H7 (cell line): Measurements from ENCODE around the gene UBA52. TPM values are rescaled to one million over a fixed set of nuclear protein-coding genes. Genes with fewer than 3 reads are reported as not detected.
"Not testable (repeated sequence)": the region's sequence is repeated elsewhere in the genome, so short reads cannot be mapped to it uniquely, and the experiment has no call there.

Source experiments
- DNase-seq: peaks from one replicate; pipeline ENCODE4 v3.0.0; 2012
- H3K27me3 ChIP-seq: 2 replicates; pipeline ENCODE4 v1.6.0; 2011; ENCODE audit warnings: mild to moderate bottlenecking, low read length; ENCODE audit not compliant: control insufficient read depth, insufficient read depth
- H3K36me3 ChIP-seq: replicated peaks from 2 replicates; pipeline ENCODE4 v1.5.1; 2011; ENCODE audit warnings: low read length; ENCODE audit not compliant: control insufficient read depth, insufficient read depth
- H3K4me3 ChIP-seq: 2 replicates; pipeline ENCODE4 v1.5.1; 2011; ENCODE audit warnings: low read depth, mild to moderate bottlenecking, control low read depth, low read length, moderate library complexity; ENCODE audit not compliant: insufficient read depth
- total RNA-seq: library from RNA; depleted of rRNA; stranded (reverse); fragments of >200 nt; shearing (Covaris generic); gene quantifications from 2 replicates; pipeline ENCODE4 v1.2.3, GENCODE V29; 2014; rRNA removed

The UBA52 gene
- 1,268 and 1,295 TPM in 2 replicates for total RNA-seq

DNA sequence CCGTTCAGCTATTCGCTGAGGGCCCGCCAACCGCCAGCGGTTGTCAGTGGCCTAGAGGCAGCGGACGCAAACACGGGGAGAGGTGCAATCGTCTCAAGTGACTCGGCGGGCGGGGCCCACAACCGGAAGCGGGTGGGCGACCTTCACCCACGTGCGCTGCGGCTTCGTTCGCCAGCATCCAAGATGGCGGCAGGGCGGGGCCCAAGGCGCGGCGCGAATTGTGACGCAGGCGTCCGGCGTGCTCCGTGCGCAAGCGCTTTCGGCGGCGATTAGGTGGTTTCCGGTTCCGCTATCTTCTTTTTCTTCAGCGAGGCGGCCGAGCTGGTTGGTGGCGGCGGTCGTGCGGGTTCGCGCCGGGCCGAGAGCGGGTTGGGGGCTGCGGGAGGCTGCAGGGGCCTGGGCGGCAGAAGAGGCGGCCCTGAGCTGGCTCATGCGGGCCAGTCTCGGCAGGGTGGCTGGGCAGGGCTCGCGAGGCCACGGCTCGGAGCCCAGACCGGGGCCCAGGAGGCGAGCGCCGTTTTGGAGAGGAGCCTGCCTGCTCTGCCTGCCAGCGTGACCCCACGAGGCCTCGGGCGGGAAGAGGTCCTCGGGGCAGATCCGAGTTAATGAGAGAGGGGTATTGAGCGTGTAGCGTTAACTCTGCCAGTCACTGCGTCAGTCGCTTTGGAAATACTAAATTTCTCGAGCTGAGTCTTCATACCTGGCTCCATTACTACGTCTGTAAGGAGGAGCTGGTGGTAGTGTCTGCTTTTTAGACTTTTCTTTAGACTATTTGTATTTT lies at the start of gene UBA52:
UBA52 (plus strand) TSS at position 294 of the 781 bp plus-strand sequence. CDS start 1,444 bp downstream, outside the sequence.
- peak; percentile 98 for DNase-seq
- Histone ChIP-seq H3K4me3 (peak within 1 kb of the TSS; percentile 81), H3K27me3 (no peaks in the 10 kb centered on the region), H3K36me3 (peaks cover 46% of the 10 kb centered on the region)

GRCh38 chr19:18522124-18522861 lies 49.4 kb upstream of the UBA52 start:
- Histone ChIP-seq H3K4me3 (peak overlapping the region; percentile 99; the same call in 1 of the 2 replicates), H3K36me3 (no peaks in the 10 kb centered on the region), H3K27me3 (no peaks in the 10 kb centered on the region)
- DNase-seq: peak; percentile 99

- H3K36me3 ChIP-seq, DNase-seq, H3K27me3 ChIP-seq: not testable (repeated sequence)
- 0 out of 2 replicates have a peak overlapping the region, but pooled peaks have one; percentile 9 for H3K4me3 ChIP-seq
Measured at GRCh38 chr19:18522862-18523440, 48.7 kb upstream of the UBA52 start.

- Histone ChIP-seq H3K4me3 (no peak overlapping the region), H3K36me3 (no peaks in the 10 kb centered on the region), H3K27me3 (no peaks in the 10 kb centered on the region)
- peak; percentile 64 for DNase-seq
Measured at GRCh38 chr19:18523841-18524240, 47.8 kb upstream of the UBA52 start.

GRCh38 chr19:18526316-18526715 lies 45.3 kb upstream of the UBA52 start:
- H3K36me3 ChIP-seq: peaks cover 2% of the 10 kb centered on the region
- no peaks in the 10 kb centered on the region for H3K27me3 ChIP-seq
- no peak for DNase-seq
- H3K4me3 ChIP-seq: no peak overlapping the region

DNA sequence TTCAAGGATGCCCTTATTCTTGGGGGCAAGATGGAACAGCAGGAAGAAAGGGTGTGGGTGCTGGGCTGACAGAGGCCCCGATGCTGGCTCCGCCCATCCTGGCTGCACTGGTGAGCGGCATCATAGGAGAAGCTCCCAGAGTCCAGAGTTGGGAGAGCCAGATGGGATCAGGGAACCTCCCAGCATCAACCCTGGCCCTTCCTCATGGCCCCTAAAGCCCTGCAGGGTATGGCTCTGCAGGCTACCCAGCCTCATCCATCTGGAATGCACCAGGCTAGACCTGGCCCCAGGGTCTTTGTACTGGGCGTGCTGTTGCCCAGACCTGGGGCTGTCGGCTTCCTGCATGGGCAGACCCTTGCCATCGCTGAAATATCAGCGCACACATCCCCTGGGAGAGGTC lies 41.9 kb upstream of the UBA52 start:
- no peak overlapping the region for H3K4me3 ChIP-seq
- no peaks in the 10 kb centered on the region for H3K27me3 ChIP-seq
- peaks cover 18% of the 10 kb centered on the region for H3K36me3 ChIP-seq
- no peak for DNase-seq

DNA sequence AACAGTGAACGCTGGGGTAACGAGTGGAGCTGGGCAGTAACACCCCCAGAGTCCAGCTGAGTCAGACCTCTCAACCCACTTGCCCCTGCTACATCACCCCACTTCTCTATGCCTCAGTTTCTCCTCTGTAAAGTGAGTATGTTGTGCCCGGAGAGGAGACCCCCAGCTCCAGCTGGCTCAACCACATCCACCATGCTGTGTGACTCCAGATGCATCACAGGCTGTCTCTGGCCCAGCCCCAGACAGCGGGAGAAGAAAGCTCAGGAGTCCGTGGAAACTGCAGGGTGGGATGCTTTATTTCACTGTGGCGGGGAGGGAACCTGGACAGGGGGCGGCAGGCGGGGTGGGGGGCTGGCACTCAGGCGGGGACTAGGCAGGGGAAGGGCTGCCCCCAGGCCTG lies 40.2 kb upstream of the UBA52 start:
- Histone ChIP-seq H3K27me3 (no peaks in the 10 kb centered on the region), H3K36me3 (peaks cover 25% of the 10 kb centered on the region), H3K4me3 (no peak overlapping the region)
- no peak for DNase-seq

DNA sequence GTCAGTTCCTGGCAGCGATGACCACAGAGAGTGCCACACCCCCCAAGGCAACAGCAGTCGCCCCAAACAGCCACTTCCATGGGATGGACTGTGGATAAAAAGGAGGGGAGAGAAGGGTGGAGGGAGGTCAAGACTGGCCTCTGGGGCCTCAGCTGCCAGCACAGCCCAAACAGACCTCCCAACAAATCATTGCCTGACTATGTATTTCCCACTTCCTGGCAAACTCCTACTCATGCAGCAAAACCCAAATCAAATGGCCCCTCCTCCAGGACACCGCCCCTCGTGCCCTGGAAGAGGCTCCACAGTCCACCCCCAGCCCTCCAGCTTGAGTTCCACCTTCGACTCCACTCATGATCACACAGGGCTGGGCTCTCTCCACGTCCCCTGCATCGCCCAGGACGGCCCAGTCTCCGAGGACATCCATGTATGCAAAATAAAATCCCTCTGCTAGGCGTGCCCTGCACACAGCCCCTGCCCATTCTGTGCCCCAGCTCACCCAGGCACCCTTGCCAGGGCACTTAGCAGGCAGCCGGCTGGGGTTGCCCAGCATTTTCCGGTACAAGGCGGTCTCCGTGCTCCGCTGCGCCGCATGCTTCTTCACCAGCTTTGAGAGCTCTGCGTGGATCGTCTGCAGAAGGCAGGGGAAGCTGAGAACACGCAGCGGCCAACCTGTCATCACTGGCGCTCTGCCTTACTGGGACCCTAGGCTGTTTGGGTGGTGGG lies 39.3 kb upstream of the UBA52 start:
- Histone ChIP-seq H3K27me3 (no peaks in the 10 kb centered on the region), H3K36me3 (peaks cover 30% of the 10 kb centered on the region), H3K4me3 (no peak overlapping the region)
- DNase-seq: peak; percentile 29

DNA sequence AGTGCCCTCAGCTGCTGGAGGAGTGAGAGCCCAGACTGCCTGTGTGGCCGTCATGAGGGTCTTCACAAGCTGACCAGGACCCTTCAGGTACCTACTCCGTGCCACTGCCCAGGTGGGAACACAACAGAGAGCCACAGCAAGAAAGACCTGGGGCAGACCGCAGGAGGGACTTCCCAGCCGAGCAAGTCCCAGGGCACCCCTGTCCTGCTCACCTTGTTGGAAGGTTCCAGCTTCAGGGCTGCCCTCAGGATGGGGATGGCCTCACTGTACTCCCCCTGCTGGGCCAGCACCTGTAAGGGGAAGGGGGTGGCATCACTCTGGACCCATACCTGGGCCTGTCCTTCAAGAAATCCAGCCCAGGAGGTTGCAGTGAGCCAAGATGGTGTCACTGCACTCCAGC lies 38.6 kb upstream of the UBA52 start:
- Histone ChIP-seq H3K36me3 (peaks cover 32% of the 10 kb centered on the region), H3K4me3 (no peak overlapping the region), H3K27me3 (no peaks in the 10 kb centered on the region)
- DNase-seq: peak; percentile 40

GRCh38 chr19:18536475-18536874 lies 35.2 kb upstream of the UBA52 start:
- no peak for DNase-seq
- no peaks in the 10 kb centered on the region for H3K27me3 ChIP-seq
- peaks cover 40% of the 10 kb centered on the region for H3K36me3 ChIP-seq
- no peak overlapping the region for H3K4me3 ChIP-seq

GRCh38 chr19:18537431-18537830 lies 34.2 kb upstream of the UBA52 start:
- Histone ChIP-seq H3K4me3 (no peak overlapping the region), H3K27me3 (no peaks in the 10 kb centered on the region), H3K36me3 (peaks cover 38% of the 10 kb centered on the region)
- peak; percentile 24 for DNase-seq

DNA sequence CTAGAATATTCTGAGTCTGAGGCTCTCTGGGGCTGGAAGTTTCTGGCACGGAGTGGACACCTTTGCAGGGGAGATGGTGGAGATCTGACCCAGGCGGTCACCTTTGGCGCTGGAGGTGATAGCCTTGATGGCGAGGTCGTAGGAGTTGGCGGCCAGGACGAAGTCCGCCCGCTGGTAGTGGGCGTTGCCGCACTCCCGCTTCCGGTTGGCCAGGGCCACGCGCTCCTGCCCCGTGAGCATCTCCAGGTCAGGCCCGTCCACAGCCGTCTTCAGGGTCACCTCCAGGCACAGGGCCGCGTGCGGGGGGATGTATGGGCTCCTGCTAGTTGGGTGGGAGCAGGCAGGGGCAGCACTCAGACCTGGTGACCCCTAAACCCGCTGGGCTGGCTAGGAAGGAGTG lies 33.5 kb upstream of the UBA52 start:
- H3K36me3 ChIP-seq: peaks cover 31% of the 10 kb centered on the region

DNA sequence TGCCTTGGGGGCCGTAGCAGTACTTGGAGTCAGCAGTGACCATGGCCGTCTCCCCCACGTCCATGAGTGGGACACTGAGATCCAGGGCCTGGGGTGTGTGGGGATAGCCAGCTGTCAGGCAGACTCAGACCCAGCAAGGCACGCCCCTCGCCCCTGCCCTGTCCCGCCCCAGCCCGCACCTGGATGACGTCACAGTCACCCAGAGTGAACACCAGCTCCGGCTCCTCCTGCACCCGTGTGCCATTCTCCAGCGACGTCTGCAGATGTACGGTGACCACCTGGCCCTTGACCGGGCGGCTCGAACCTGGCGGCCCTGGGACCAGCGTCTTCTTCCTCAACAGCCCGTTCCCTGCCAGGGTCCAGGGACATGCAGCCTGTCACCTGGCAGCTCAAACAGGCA lies 32.3 kb upstream of the UBA52 start:
- Histone ChIP-seq H3K4me3 (no peak overlapping the region), H3K36me3 (peaks cover 28% of the 10 kb centered on the region), H3K27me3 (no peaks in the 10 kb centered on the region)
- DNase-seq: peak; percentile 37

More for the DNA sequence above, 33.5 kb upstream of the UBA52 start:
- peak; percentile 37 for DNase-seq
- no peak overlapping the region for H3K4me3 ChIP-seq
- no peaks in the 10 kb centered on the region for H3K27me3 ChIP-seq

- not testable (repeated sequence) for DNase-seq, H3K27me3 ChIP-seq, H3K4me3 ChIP-seq
- H3K36me3 ChIP-seq: peaks cover 28% of the 10 kb centered on the region
Measured at GRCh38 chr19:18540200-18540599, 31.5 kb upstream of the UBA52 start.
